GM23338 (cell line): Measurements from ENCODE around the gene FAM167B. TPM values are rescaled to one million over a fixed set of nuclear protein-coding genes. Genes with fewer than 3 reads are reported as not detected.

ENCODE experiments used
- ATAC-seq: fragments of 200-7000 bp; cut with Tn5 transposase; 3 replicates; pipeline ENCODE4 v1.9.1; 2020
- DNase-seq: peaks from one replicate; pipeline ENCODE4 v3.0.0-alpha.2; 2015; ENCODE audit warnings: low spot score
- H2AFZ ChIP-seq: fragments of 200-600 bp; sonication (generic); 2 replicates; pipeline ENCODE4 v1.8.0; 2016; ENCODE audit warnings: antibody characterized with exemption, mild to moderate bottlenecking, moderate library complexity
- H3F3A ChIP-seq: fragments of 200-600 bp; sonication (generic); replicated peaks from 2 replicates; pipeline ENCODE4 v1.8.0; 2017; ENCODE audit warnings: antibody characterized with exemption, mixed run types, low read depth
- H3K27ac ChIP-seq: fragments of 200-600 bp; sonication (generic); 2 replicates; pipeline ENCODE4 v1.6.1; 2016; ENCODE audit warnings: low read depth
- H3K27me3 ChIP-seq: fragments of 200-600 bp; sonication (generic); 2 replicates; pipeline ENCODE4 v1.8.0; 2016; ENCODE audit warnings: mild to moderate bottlenecking, mixed run types, moderate library complexity; ENCODE audit not compliant: insufficient read depth
- H3K36me3 ChIP-seq: fragments of 200-600 bp; sonication (generic); 2 replicates; pipeline ENCODE4 v1.8.0; 2016; ENCODE audit warnings: mild to moderate bottlenecking; ENCODE audit not compliant: insufficient read depth
- H3K4me1 ChIP-seq: fragments of 200-600 bp; sonication (generic); 2 replicates; pipeline ENCODE4 v1.8.0; 2016; ENCODE audit warnings: mild to moderate bottlenecking, moderate library complexity; ENCODE audit not compliant: insufficient read depth
- H3K4me2 ChIP-seq: fragments of 200-600 bp; sonication (generic); 2 replicates; pipeline ENCODE4 v1.7.1; 2017; ENCODE audit warnings: mixed run types
- H3K4me3 ChIP-seq: fragments of 200-600 bp; sonication (generic); 2 replicates; pipeline ENCODE4 v1.6.1; 2016; ENCODE audit warnings: mixed run types
- H3K79me2 ChIP-seq: fragments of 200-600 bp; sonication (generic); replicated peaks from 2 replicates; pipeline ENCODE4 v1.8.0; 2017; ENCODE audit warnings: mild to moderate bottlenecking; ENCODE audit not compliant: insufficient read depth
- H3K9me2 ChIP-seq: fragments of 200-600 bp; sonication (generic); 2 replicates; pipeline ENCODE4 v1.8.0; 2017; ENCODE audit not compliant: insufficient read depth
- H4K20me1 ChIP-seq: fragments of 200-600 bp; sonication (generic); replicated peaks from 2 replicates; pipeline ENCODE4 v1.8.0; 2017; ENCODE audit warnings: mild to moderate bottlenecking; ENCODE audit not compliant: insufficient read depth
- H3K27ac Mint-ChIP-seq: 2 replicates; pipeline ENCODE4 v1.8.0; 2020; ENCODE audit warnings: inconsistent platforms, mild to moderate bottlenecking, moderate library complexity, mixed read lengths
- H3K27me3 Mint-ChIP-seq: 3 replicates; pipeline ENCODE4 v1.8.0; 2022; ENCODE audit warnings: low read depth, mild to moderate bottlenecking, moderate library complexity, mixed read lengths, inconsistent platforms; ENCODE audit not compliant: insufficient read depth, poor library complexity
- H3K36me3 Mint-ChIP-seq: 3 replicates; pipeline ENCODE4 v1.8.0; 2021; ENCODE audit warnings: low read depth, mild to moderate bottlenecking, inconsistent platforms, moderate library complexity, mixed read lengths
- H3K4me1 Mint-ChIP-seq: 3 replicates; pipeline ENCODE4 v1.8.0; 2020; ENCODE audit warnings: mild to moderate bottlenecking, inconsistent platforms, mixed read lengths
- H3K4me3 Mint-ChIP-seq: 3 replicates; pipeline ENCODE4 v1.8.0; 2021; ENCODE audit warnings: moderate library complexity, mild to moderate bottlenecking, inconsistent platforms, mixed read lengths
- H3K9me3 Mint-ChIP-seq: 3 replicates; pipeline ENCODE4 v1.8.0; 2020; ENCODE audit warnings: moderate library complexity, mild to moderate bottlenecking, inconsistent platforms, mixed read lengths
- CTCF ChIP-seq, 2 experiments: fragments of 200-600 bp in 1 of 2; sonication (generic) in 1 of 2; conservative IDR thresholded peaks; 2 replicates each; pipeline versions ENCODE4 v1.5.1 to v1.6.1; 2016 to 2017; ENCODE audit warnings: antibody characterized with exemption in 2 of 2, low read depth in 2 of 2, mild to moderate bottlenecking in 2 of 2, moderate library complexity in 1 of 2
- ETS1 ChIP-seq: IDR thresholded peaks from 2 replicates; pipeline ENCODE4 v1.6.1; 2016; ENCODE audit warnings: antibody characterized with exemption
- EZH2 ChIP-seq: fragments of 200-600 bp; sonication (generic); IDR thresholded peaks from one replicate; pipeline ENCODE4 v1.8.0; 2017; ENCODE audit warnings: antibody characterized with exemption, mild to moderate bottlenecking, low read depth; ENCODE audit not compliant: unreplicated experiment
- EZH2phosphoT487 ChIP-seq: fragments of 200-600 bp; sonication (generic); IDR thresholded peaks from one replicate; pipeline ENCODE4 v1.8.1; 2018; ENCODE audit warnings: antibody characterized with exemption; ENCODE audit not compliant: unreplicated experiment
- JUNB ChIP-seq: IDR thresholded peaks from one replicate; pipeline ENCODE4 v1.6.1; 2016; ENCODE audit warnings: antibody characterized with exemption; ENCODE audit not compliant: unreplicated experiment
- NANOG ChIP-seq: IDR thresholded peaks from 2 replicates; pipeline ENCODE4 v1.6.1; 2016; ENCODE audit warnings: antibody characterized with exemption, borderline replicate concordance
- POLR2AphosphoS5 ChIP-seq: IDR thresholded peaks from 2 replicates; pipeline ENCODE4 v1.6.1; 2016; ENCODE audit warnings: antibody characterized with exemption, low read depth
- STAT1 ChIP-seq: IDR thresholded peaks from one replicate; pipeline ENCODE4 v1.6.1; 2016; ENCODE audit warnings: antibody characterized with exemption; ENCODE audit not compliant: unreplicated experiment
- ZNF462 ChIP-seq: fragments of 250-450 bp; sonication (Bioruptor Pico); IDR thresholded peaks from 2 replicates; pipeline ENCODE4 v1.5.0; 2020; ENCODE audit warnings: mild to moderate bottlenecking, moderate library complexity
- polyA plus RNA-seq: library from polyadenylated mRNA; unstranded; fragments of >200 nt; fragmentation: Nextera tagmentation; extraction: Ambion mirVana; gene quantifications from 2 replicates; pipeline ENCODE4 v1.2.1, GENCODE V29; 2016
- total RNA-seq: library from RNA; depleted of rRNA; stranded (reverse); fragments of >200 nt; shearing (Covaris generic); gene quantifications from 2 replicates; pipeline ENCODE4 v1.2.3, GENCODE V29; 2014

The FAM167B gene
- total and polyA plus RNA-seq, 2 experiments from 2014 or later: 0.31 to 2.2 TPM

- Histone ChIP-seq H2AFZ (no peak overlapping the region), H3K79me2 (peaks cover 7% of the 10 kb centered on the region; the same call in 1 of the 2 replicates), H3K9me2 (no peaks in the 10 kb centered on the region), H4K20me1 (no peaks in the 10 kb centered on the region), H3K27ac (no peak overlapping the region), H3K4me1 (peaks cover 19% of the 10 kb centered on the region), H3K36me3 (no peaks in the 10 kb centered on the region), H3K4me2 (peak overlapping the region; percentile 58), H3K4me3 (no peak overlapping the region; the same call in 1 of the 2 replicates), H3F3A (peaks cover 20% of the 10 kb centered on the region), H3K27me3 (peaks cover 7% of the 10 kb centered on the region; the same call in 1 of the 2 replicates)
- Mint-ChIP-seq H3K27ac (no peak overlapping the region), H3K27me3 (peaks cover 20% of the 10 kb centered on the region), H3K4me3 (peak overlapping the region; percentile 34; the same call in 1 of the 3 replicates), H3K36me3 (no peaks in the 10 kb centered on the region; the same call in 2 of the 3 replicates), H3K4me1 (peaks cover 16% of the 10 kb centered on the region), H3K9me3 (no peaks in the 10 kb centered on the region)
- peak in 1 of 2 experiments; percentile 21; a peak in 1 of 4 replicates for TF ChIP-seq CTCF (conservative IDR thresholded peaks at IDR 0.05; ENCODE audit: low read depth in 2 of 2)
- no peak for TF ChIP-seq ETS1
- DNase-seq (peak; percentile 46), ATAC-seq (no peak)
These were observed 4.6 kb upstream of the FAM167B start for GRCh38 chr1:32242341-32242851.

GRCh38 chr1:32247452-32247851 lies 430 bp downstream of the FAM167B start:
- ATAC-seq (no peak), DNase-seq (no peak)
- Mint-ChIP-seq H3K4me3 (no peak overlapping the region), H3K9me3 (no peaks in the 10 kb centered on the region), H3K27ac (no peak overlapping the region), H3K4me1 (peaks cover 34% of the 10 kb centered on the region), H3K27me3 (peaks cover 18% of the 10 kb centered on the region), H3K36me3 (no peaks in the 10 kb centered on the region)
- H3K27ac ChIP-seq: no peak overlapping the region
- H3K79me2 ChIP-seq: no peaks in the 10 kb centered on the region
- no peaks in the 10 kb centered on the region for H3K9me2 ChIP-seq
- H3F3A ChIP-seq: peaks cover 24% of the 10 kb centered on the region
- H3K36me3 ChIP-seq: no peaks in the 10 kb centered on the region
- no peak overlapping the region for H3K4me3 ChIP-seq
- no peak overlapping the region for H3K4me2 ChIP-seq
- no peaks in the 10 kb centered on the region for H4K20me1 ChIP-seq
- peaks cover 35% of the 10 kb centered on the region for H3K4me1 ChIP-seq
- H2AFZ ChIP-seq: no peak overlapping the region
- H3K27me3 ChIP-seq: no peaks in the 10 kb centered on the region
- TF ChIP-seq NANOG (no peak), STAT1 (no peak), POLR2AphosphoS5 (no peak), CTCF (conservative IDR thresholded peaks at IDR 0.05; ENCODE audit: low read depth in 2 of 2) (no peak), EZH2 (no peak), JUNB (no peak), ZNF462 (CRISPR knock-in tag) (no peak), EZH2phosphoT487 (no peak)
